ENCODE measurements around the gene DROSHA.

The DROSHA gene

GRCh38 chr5:31530541-31531265 is 1.2 kb downstream of the DROSHA start:
- no peak for DNase-seq (ENCODE audit: low read depth)

DNA sequence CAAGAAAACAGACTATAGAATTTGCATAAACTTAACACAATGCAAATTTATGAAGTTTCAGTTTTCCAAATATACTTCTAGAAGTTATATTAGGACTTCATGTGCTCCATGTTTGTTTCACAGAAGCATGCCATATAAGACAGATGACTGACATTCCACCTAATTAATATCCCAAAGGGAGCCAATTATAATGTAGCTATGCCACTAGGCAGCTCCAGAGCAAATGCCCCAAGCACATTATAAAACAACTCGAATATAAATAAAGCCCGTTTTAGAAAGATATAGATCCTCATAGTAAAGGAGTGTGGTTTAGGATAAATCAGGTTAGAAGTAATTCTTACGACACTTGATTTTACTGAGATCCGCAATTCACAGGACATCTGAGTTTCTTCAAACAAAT is 8.9 kb downstream of the DROSHA start:
- DNase-seq (ENCODE audit: low read depth): no peak

- no peak for DNase-seq (ENCODE audit: low read depth)
Observed at GRCh38 chr5:31516802-31517201, 15.1 kb downstream of the DROSHA start.

DNA sequence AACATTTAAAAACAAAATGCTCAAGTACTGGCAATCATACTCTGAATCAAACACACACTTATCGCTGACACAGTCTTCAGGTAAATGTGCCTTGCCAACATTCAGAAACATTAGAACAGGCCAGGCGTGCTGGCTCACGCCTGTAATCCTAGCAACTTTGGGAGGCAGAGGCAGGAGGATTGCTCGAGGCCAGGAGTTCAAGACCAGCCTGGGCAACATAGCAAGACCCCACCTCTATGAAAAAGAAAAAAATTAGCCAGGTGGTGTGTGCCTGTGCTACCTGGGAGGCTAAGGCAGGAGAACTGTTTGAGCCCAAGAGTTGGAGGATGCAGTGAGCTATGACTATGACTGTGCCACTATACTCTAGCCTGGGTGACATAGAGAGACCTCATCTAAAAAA is 20.6 kb downstream of the DROSHA start:
- no peak for DNase-seq (ENCODE audit: low read depth)

DNA sequence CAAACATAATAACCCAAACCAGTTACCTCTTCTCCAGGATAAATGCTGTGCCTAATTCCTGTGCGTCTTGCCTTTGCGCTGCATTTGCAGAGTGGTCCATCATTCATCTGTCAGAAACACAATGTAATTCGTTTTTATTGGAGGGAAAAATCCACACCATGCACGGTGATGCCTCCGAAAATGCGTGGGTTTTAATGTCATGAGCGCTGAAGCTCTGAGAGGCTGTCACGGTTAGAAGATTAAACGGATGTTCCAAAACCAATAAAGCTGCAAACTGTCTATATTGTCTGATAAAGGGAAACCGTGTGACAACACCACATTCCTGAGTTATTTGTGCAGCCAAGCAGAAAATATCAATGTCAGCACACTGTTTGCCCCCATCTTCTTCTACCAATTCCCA is 27.4 kb downstream of the DROSHA start:
- no peak for DNase-seq (ENCODE audit: low read depth)

- DNase-seq (ENCODE audit: low read depth): no peak
Observed at GRCh38 chr5:31502506-31502905, 29.4 kb downstream of the DROSHA start.

DNA sequence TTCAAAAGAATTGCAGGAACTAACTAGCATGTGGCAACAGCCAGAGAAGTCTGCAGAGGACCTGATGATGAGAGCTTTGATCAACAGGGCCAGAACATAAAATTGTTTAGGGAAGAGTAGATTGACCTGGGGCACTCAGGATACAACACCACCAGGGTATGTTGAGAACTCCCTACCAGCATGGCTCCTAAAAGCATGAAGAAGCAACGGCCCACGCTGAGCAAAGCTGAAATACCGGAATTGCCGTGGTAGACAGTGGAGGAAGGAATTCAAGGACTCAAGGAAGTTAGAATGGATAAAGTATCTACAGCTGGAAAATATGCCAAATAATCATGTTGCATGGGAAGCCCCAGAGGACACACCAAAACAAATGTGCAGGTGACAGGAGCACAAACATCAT is 31.6 kb downstream of the DROSHA start:
- DNase-seq (ENCODE audit: low read depth): no peak

GRCh38 chr5:31496891-31497290 is 35.0 kb downstream of the DROSHA start:
- no peak for DNase-seq (ENCODE audit: low read depth)

GRCh38 chr5:31496301-31496700 is 35.6 kb downstream of the DROSHA start:
- no peak for DNase-seq (ENCODE audit: low read depth)

GRCh38 chr5:31495336-31495735 is 36.6 kb downstream of the DROSHA start:
- no peak for DNase-seq (ENCODE audit: low read depth)

- DNase-seq (ENCODE audit: low read depth): no peak
Observed at GRCh38 chr5:31492869-31493268, 39.0 kb downstream of the DROSHA start.

GRCh38 chr5:31487506-31487905 is 44.4 kb downstream of the DROSHA start:
- DNase-seq (ENCODE audit: low read depth): no peak

DNA sequence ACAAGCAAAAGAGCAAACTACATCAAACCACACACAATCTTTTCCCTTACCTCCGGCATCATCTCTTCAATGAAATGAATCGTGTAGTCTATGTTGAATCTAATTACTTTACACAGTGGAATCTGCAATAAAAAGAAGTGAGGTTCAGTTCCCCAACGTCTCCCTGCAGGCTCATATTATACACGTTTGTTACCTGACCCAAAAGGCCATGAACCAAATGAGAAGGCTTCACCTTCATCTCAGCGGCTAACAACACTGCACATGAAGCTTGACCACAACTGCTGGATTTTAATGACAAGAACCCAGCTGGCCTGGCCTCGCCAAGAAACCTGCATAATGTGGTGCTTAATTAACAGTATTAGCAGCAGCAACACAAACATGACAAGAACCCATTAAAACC is 45.5 kb downstream of the DROSHA start:
- DNase-seq (ENCODE audit: low read depth): no peak

- no peak for DNase-seq (ENCODE audit: low read depth)
Observed at GRCh38 chr5:31485376-31486207, 46.3 kb downstream of the DROSHA start.

GRCh38 chr5:31481531-31482165 is 50.2 kb downstream of the DROSHA start:
- no peak for DNase-seq (ENCODE audit: low read depth)

GRCh38 chr5:31479706-31480105 is 52.2 kb downstream of the DROSHA start:
- DNase-seq (ENCODE audit: low read depth): no peak

DNA sequence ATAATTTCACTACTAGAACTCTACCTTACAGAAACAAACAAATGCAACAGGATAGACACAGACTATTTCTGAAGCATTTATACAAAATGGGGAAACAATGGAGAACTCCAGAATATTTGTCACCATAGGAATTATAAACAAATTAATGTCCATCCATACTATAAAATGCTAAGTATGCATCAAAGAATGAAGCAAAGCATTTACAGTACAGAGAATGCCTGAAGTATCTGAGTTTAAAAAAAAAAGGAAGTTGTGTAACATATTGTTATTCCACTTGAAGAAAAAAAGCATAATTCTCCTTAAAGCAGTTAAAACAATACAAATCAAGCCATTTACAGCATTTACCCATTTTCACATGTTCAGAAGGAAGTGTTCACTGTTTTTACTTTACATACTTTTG is 53.0 kb downstream of the DROSHA start:
- DNase-seq (ENCODE audit: low read depth): no peak

DNA sequence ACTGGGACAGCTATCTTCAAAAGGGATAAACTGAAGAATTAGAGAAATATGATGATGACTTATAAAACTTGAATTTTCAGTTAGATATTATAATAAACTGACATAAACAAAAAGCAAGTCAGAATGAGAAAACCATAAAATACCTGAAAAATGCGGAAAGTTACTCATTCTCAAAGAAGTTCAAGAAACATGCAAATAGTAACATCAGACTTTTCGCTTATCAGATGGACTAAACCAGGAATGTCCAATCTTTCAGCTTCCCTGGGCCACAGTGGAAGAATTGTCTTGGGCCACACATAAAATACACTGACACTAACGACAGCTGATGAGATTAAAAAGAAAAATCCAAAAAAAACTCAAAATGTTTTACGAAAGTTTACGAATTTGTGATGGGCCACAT is 53.9 kb downstream of the DROSHA start:
- DNase-seq (ENCODE audit: low read depth): no peak

DNA sequence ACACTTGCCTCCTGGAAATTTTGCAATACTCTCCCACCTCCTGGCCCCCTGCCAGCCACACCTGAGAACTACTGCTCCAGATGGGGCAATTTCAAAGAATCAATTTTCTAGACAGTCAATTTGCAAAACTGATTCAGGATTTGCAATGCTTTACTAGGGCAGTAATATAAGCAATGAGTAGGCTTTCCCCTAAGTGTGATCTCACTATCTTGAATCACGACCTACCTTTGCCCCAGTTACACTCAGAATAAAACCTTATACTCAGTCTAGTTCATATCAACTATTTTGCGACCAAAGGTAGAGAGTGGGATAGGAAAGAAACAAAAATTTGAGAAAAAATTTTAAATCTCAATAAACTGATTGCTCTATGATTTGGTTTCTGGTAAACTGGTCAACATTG is 54.4 kb downstream of the DROSHA start:
- DNase-seq (ENCODE audit: low read depth): no peak

DNA sequence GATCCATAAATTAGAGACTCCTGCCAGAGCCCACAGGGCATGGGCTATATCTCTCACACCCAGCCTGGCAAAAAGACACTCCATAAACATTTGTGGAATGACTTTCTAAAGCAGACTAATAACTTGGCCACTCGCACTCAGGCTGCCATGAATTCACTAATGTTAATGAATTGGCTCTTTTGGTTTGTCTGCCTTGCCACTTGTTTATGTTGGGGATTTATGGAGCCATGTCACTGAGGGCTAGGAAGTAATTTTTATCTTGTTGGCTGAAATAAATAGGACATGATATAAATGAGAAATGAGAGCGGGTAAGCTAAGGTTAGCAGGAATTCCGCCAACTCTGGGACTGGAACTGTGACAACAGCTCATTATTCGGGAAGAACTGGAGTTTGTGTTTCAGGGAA is 55.2 kb downstream of the DROSHA start:
- no peak for DNase-seq (ENCODE audit: low read depth)

DNA sequence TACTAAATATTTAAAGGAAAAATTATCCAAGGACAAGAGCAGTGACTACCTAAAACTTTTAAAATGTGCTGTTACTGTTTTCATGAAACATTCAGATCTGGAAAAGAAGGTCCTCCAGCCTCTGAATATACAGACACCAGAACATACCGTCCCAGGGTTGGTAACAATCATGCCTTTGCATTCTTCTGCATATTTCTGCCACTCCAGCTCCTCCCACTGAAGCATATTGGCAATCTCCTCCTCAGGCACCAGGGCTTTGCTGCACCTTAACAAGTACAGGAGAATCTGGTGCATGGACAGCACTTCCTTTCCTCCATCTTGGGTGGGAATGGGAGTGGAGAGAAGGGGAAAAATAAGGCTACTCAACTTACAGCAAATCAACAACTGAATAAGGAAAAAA is 60.0 kb downstream of the DROSHA start:
- no peak for DNase-seq (ENCODE audit: low read depth)

DNA sequence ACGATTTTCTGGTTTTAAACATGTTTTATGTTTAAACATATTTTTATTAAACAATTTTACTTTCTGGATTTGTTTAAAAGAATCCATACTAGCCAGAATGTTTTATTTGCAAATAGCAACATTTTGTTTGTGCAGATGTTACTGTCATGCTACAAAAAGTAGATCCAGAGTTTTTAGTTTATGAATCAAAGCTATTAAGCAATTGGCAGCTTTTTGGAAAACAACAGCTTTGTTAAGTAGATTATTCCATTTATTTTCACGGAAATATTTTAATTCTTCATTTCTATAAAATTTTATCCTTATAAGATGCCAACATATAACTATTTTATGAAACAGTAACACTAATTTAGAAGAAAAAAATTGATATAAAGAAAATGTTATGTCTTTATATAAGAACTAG is 60.9 kb downstream of the DROSHA start:
- DNase-seq (ENCODE audit: low read depth): no peak

DNA sequence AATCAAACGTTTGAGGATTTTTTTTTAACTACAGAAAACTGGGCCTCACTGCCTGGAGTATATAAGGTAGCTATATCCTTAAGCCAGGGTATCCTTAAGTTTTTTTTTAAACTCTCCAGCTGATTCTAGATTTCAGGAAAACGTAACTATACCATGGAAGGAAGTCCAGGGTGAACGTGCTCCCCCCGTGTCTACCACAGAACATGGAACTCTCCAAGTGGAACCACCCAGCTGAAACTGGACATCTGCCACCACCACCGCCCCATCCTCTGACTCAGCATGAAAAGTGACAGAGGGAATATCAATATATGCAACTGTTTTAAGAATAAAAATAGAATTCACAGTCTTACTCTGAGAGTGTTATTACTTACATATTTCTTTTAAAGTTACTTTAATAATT is 61.3 kb downstream of the DROSHA start:
- no peak for DNase-seq (ENCODE audit: low read depth)
